ENCODE data around the gene KRTAP5-7.

GRCh38 chr11:71542879-71543777, 16.1 kb downstream of the KRTAP5-7 start:
- TF ChIP-seq EZH2phosphoT487 (IDR thresholded peaks at IDR 0.05; ENCODE audit: low read depth): no peak
- no peak for TF ChIP-seq CTCF (IDR thresholded peaks at IDR 0.05; ENCODE audit: low read depth, low read length)
